Smooth muscle cell (in vitro differentiated cells): ENCODE results near the gene ZBTB24. TPM values are rescaled to one million over a fixed set of nuclear protein-coding genes. Genes with fewer than 3 reads are reported as not detected.

ENCODE experiments used
- DNase-seq: peaks from one replicate; lab custom pipeline; 2025; ENCODE audit not compliant: unreplicated experiment; lab: John Stamatoyannopoulos, UW
- H2AFZ ChIP-seq: fragments of 200-600 bp; sonication (generic); 2 replicates; pipeline ENCODE4 v1.6.0; 2016; ENCODE audit warnings: antibody characterized with exemption, low read depth, mild to moderate bottlenecking
- H3F3A ChIP-seq: fragments of 200-600 bp; sonication (generic); 2 replicates; pipeline ENCODE4 v1.6.0; 2017; ENCODE audit warnings: antibody characterized with exemption, low read depth
- H3K27ac ChIP-seq: fragments of 200-600 bp; sonication (generic); 2 replicates; pipeline ENCODE4 v1.5.1; 2016; ENCODE audit warnings: low read depth, mild to moderate bottlenecking
- H3K27me3 ChIP-seq: fragments of 200-600 bp; sonication (generic); 2 replicates; pipeline ENCODE4 v1.6.1; 2016; ENCODE audit warnings: low read depth, mild to moderate bottlenecking
- H3K36me3 ChIP-seq: fragments of 200-600 bp; sonication (generic); 2 replicates; pipeline ENCODE4 v1.5.1; 2016; ENCODE audit warnings: low read depth
- H3K4me1 ChIP-seq: fragments of 200-600 bp; sonication (generic); 2 replicates; pipeline ENCODE4 v1.5.1; 2016; ENCODE audit warnings: low read depth
- H3K4me2 ChIP-seq: fragments of 200-600 bp; sonication (generic); 2 replicates; pipeline ENCODE4 v1.6.0; 2016; ENCODE audit warnings: mild to moderate bottlenecking
- H3K4me3 ChIP-seq: fragments of 200-600 bp; sonication (generic); 2 replicates; pipeline ENCODE4 v1.5.1; 2016; ENCODE audit warnings: mild to moderate bottlenecking
- H3K79me2 ChIP-seq: fragments of 200-600 bp; sonication (generic); 2 replicates; pipeline ENCODE4 v1.6.0; 2016; ENCODE audit warnings: low read depth, mild to moderate bottlenecking
- H3K9ac ChIP-seq: fragments of 200-600 bp; sonication (generic); 2 replicates; pipeline ENCODE4 v1.6.0; 2016; ENCODE audit warnings: low read depth
- H3K9me3 ChIP-seq: fragments of 200-600 bp; sonication (generic); replicated peaks from 2 replicates; pipeline ENCODE4 v1.5.1; 2016; ENCODE audit warnings: low read depth
- H4K20me1 ChIP-seq: fragments of 200-600 bp; sonication (generic); 2 replicates; pipeline ENCODE4 v1.6.0; 2016; ENCODE audit warnings: low read depth
- WGBS: methylation state at CpG from one replicate; pipeline ENCODE4 v1.1.7; 2016; ENCODE audit warnings: low lambda C conversion rate; 5-methylcytosine and 5-hydroxymethylcytosine counted together
- polyA plus RNA-seq: library from polyadenylated mRNA; unstranded; fragments of >200 nt; fragmentation: Nextera tagmentation; extraction: Ambion mirVana; gene quantifications from 2 replicates; pipeline ENCODE4 v1.2.1, GENCODE V29; 2016
- total RNA-seq: library from RNA; depleted of rRNA; stranded (reverse); fragments of >200 nt; gene quantifications from 2 replicates; pipeline ENCODE4 v1.2.3, GENCODE V29; 2014
- TF ChIP-seq, protein P1 (sequence below): fragments of 200-600 bp; sonication (generic); IDR thresholded peaks from 2 replicates; pipeline ENCODE4 v1.5.1; 2017; ENCODE audit warnings: borderline replicate concordance, mild to moderate bottlenecking, antibody characterized with exemption; ENCODE audit not compliant: insufficient read depth, poor library complexity, severe bottlenecking

Gene ZBTB24
- total and polyA plus RNA-seq, 2 experiments from 2014 or later = 1.3 to 6.6 TPM

DNA sequence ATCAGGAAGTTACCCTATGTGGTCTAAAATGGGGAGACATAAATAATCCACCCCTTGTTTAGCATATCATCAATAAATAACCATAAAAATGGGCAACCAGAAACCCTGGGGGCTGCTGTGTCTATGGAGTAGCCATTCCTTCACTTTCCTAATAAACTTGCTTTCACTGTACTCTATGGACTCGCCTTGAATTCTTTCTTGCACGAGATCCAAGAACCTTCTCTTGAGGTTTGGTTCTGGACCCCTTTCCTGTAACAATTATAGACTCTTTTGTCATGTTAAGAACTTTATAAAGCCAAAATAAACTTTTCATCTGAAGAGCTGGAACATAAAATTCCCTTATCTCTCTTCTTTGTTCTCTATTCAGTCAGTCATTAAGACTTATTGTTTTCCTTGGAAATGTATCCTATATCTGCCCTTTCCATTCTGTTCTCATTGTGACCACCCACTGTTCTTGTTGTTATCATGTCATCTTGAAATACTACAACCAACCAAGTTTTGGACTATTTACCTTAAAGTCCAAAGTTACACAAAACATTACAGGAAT is 29.3 kb upstream of the ZBTB24 start:
- Histone ChIP-seq H3K27me3 (no peaks in the 10 kb centered on the region), H3K79me2 (no peaks in the 10 kb centered on the region), H4K20me1 (no peaks in the 10 kb centered on the region), H3K4me1 (peaks cover 11% of the 10 kb centered on the region), H2AFZ (no peak overlapping the region), H3K4me3 (no peak overlapping the region), H3K9ac (no peak overlapping the region), H3K4me2 (no peak overlapping the region), H3F3A (no peaks in the 10 kb centered on the region), H3K27ac (no peak overlapping the region), H3K36me3 (no peaks in the 10 kb centered on the region), H3K9me3 (no peaks in the 10 kb centered on the region)
- WGBS = 88% methylated on average over 2 of the region's 2 CpGs
- no peak for DNase-seq
- TF ChIP-seq, protein P1, sequence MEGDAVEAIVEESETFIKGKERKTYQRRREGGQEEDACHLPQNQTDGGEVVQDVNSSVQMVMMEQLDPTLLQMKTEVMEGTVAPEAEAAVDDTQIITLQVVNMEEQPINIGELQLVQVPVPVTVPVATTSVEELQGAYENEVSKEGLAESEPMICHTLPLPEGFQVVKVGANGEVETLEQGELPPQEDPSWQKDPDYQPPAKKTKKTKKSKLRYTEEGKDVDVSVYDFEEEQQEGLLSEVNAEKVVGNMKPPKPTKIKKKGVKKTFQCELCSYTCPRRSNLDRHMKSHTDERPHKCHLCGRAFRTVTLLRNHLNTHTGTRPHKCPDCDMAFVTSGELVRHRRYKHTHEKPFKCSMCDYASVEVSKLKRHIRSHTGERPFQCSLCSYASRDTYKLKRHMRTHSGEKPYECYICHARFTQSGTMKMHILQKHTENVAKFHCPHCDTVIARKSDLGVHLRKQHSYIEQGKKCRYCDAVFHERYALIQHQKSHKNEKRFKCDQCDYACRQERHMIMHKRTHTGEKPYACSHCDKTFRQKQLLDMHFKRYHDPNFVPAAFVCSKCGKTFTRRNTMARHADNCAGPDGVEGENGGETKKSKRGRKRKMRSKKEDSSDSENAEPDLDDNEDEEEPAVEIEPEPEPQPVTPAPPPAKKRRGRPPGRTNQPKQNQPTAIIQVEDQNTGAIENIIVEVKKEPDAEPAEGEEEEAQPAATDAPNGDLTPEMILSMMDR = no peak

DNA sequence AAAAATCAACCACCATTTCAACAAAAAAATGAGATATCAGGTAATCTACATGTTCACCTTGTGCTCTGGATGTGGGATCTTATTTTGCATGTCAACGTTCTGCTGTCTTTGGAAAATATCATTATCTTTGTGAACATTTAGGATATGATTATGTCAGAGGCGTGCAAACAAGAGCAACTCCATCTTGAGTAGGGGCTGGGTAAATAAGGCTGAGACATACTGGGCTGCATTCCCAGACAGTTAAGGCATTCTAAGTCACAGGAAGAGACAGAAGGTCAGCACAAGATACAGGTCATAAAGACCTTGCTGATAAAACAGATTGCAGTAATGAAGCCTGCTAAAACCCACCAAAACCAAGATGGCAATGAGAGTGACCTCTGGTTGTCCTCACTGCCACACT is 28.8 kb upstream of the ZBTB24 start:
- 72% methylated on average over 2 of the region's 2 CpGs for WGBS
- TF ChIP-seq, protein P1 = no peak

DNA sequence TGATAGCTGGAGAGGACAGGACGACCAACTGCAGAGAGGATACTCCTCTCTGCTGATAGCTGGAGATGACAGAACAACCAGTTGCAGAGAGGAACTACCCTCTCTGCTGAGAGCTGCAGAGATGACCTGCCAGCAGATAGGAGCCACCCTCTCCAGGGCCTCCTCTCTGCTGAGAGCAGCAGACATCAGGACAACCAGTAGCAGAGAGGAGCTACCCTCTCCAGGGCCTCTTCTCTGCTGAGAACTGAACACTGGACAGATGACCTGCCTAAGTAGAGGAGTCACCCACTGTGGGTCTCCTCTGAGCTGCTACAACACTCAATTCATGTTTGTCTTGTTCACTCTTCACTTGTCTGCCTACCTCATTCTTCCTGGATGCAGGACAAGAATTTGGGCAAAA is 27.3 kb upstream of the ZBTB24 start:
- H3F3A ChIP-seq = no peaks in the 10 kb centered on the region
- H3K79me2 ChIP-seq = no peaks in the 10 kb centered on the region
- no peak overlapping the region for H3K9ac ChIP-seq
- H3K9me3 ChIP-seq = no peaks in the 10 kb centered on the region
- 71% methylated on average over 1 of the region's 1 CpG for WGBS
- TF ChIP-seq, protein P1 = no peak
- H3K27me3 ChIP-seq = no peaks in the 10 kb centered on the region
- H3K4me3 ChIP-seq = no peak overlapping the region
- H3K4me2 ChIP-seq = no peak overlapping the region
- no peaks in the 10 kb centered on the region for H3K36me3 ChIP-seq
- H3K4me1 ChIP-seq = peaks cover 11% of the 10 kb centered on the region
- DNase-seq = no peak
- no peak overlapping the region for H2AFZ ChIP-seq
- no peaks in the 10 kb centered on the region for H4K20me1 ChIP-seq
- H3K27ac ChIP-seq = no peak overlapping the region

More for the DNA sequence above, 28.8 kb upstream of the ZBTB24 start:
- peaks cover 11% of the 10 kb centered on the region for H3K4me1 ChIP-seq
- H2AFZ ChIP-seq = no peak overlapping the region
- no peak overlapping the region for H3K27ac ChIP-seq
- H3K4me3 ChIP-seq = no peak overlapping the region
- no peaks in the 10 kb centered on the region for H3K36me3 ChIP-seq
- no peaks in the 10 kb centered on the region for H4K20me1 ChIP-seq
- no peaks in the 10 kb centered on the region for H3K79me2 ChIP-seq
- no peak overlapping the region for H3K9ac ChIP-seq
- DNase-seq = no peak
- no peaks in the 10 kb centered on the region for H3K9me3 ChIP-seq
- H3K27me3 ChIP-seq = no peaks in the 10 kb centered on the region
- H3F3A ChIP-seq = no peaks in the 10 kb centered on the region
- no peak overlapping the region for H3K4me2 ChIP-seq

DNA sequence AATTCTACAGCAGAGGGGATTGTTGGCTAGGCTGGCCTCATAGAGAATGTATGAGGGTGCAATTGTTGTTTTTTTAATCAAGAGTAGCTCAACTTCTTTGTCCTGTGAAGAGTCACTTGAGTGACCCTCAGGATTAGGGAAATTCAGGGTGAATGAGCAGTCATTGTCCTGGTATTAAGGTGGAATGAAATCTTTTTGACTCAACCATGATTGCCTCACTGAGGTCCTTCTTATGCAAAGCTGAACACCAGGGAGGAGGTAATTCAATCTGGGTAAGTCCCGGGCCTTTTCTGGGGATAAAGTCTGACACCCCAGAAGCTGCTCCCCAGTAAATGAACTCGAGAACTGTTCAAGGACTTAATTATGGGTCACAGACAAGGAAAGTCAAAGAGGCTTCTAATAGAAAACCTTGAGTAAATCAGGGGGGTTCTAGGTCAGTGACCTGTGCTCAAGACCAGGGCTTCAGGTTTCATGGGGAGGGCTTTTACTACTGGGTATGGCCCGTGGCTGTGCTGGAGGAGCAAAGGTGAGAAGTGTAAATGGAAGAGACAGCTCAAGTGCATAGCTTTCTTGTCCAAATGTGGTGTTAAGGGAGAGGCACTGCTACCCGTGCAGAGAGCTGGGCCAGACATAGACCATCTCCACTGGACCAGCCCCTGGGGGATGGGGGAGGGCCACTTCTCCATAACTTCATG is 25.3 kb upstream of the ZBTB24 start:
- Histone ChIP-seq H3K4me3 (no peak overlapping the region), H3K4me1 (peaks cover 3% of the 10 kb centered on the region), H3K27ac (no peak overlapping the region), H3K9ac (no peak overlapping the region), H3K9me3 (no peaks in the 10 kb centered on the region), H3K27me3 (no peaks in the 10 kb centered on the region), H2AFZ (no peak overlapping the region), H3F3A (no peaks in the 10 kb centered on the region), H3K4me2 (no peak overlapping the region), H4K20me1 (no peaks in the 10 kb centered on the region), H3K36me3 (no peaks in the 10 kb centered on the region), H3K79me2 (no peaks in the 10 kb centered on the region)
- TF ChIP-seq, protein P1 = no peak
- no peak for DNase-seq
- 73% methylated on average over 4 of the region's 4 CpGs for WGBS
